HepG2 (cell line): Measurements from ENCODE around the gene PLLP. TPM values are rescaled to one million over a fixed set of nuclear protein-coding genes. Genes with fewer than 3 reads are reported as not detected.

Experiments
- CENPT ChIP-seq: sonication (generic); formaldehyde crosslinking; IDR thresholded peaks from 2 replicates; pipeline ENCODE4 v1.8.0; 2022; ENCODE audit warnings: low read depth, mild to moderate bottlenecking, moderate library complexity, missing genetic modification reagents
- FIP1L1 ChIP-seq: fragments of 200-400 bp; formaldehyde crosslinking; IDR thresholded peaks from 2 replicates; pipeline ENCODE4 v1.6.1; 2018; ENCODE audit warnings: low read depth, mild to moderate bottlenecking, low read length, moderate library complexity, borderline replicate concordance; ENCODE audit not compliant: insufficient read depth
- FOXK1 ChIP-seq: sonication (generic); formaldehyde crosslinking; IDR thresholded peaks from 2 replicates; pipeline ENCODE4 v1.4.0; 2020; ENCODE audit warnings: low read depth, missing genetic modification reagents, borderline replicate concordance
- FOXK2 ChIP-seq: fragments of 450-650 bp; IDR thresholded peaks from 2 replicates; pipeline ENCODE4 v1.6.1; 2016
- HNRNPL ChIP-seq: fragments of 200-400 bp; formaldehyde crosslinking; IDR thresholded peaks from 2 replicates; pipeline ENCODE4 v1.6.1; 2017; ENCODE audit warnings: mild to moderate bottlenecking, low read depth, low read length
- KDM1A ChIP-seq: IDR thresholded peaks from 2 replicates; pipeline ENCODE4 v1.6.1; 2016; ENCODE audit warnings: missing compliant biosample characterization
- KLF16 ChIP-seq, 2 experiments: sonication (generic) in 1 of 2; formaldehyde crosslinking in 1 of 2; IDR thresholded peaks; 2 replicates each; pipeline versions ENCODE4 v1.6.1 to v1.8.0; 2016 to 2023; ENCODE audit warnings: missing genetic modification reagents in 2 of 2, missing compliant biosample characterization in 1 of 2
- KLF9 ChIP-seq: IDR thresholded peaks from 2 replicates; pipeline ENCODE4 v1.6.1; 2016; ENCODE audit warnings: low read depth
- MAF1 ChIP-seq: sonication (generic); formaldehyde crosslinking; IDR thresholded peaks from 2 replicates; pipeline ENCODE4 v1.5.0; 2020; ENCODE audit warnings: missing genetic modification reagents, borderline replicate concordance
- MTF1 ChIP-seq: sonication (generic); formaldehyde crosslinking; IDR thresholded peaks from 2 replicates; pipeline ENCODE4 v1.5.0; 2020; ENCODE audit warnings: missing genetic modification reagents
- NBN ChIP-seq: fragments of 450-650 bp; conservative IDR thresholded peaks from 2 replicates; pipeline ENCODE4 v1.6.1; 2017
- NR1H2 ChIP-seq: sonication (generic); formaldehyde crosslinking; IDR thresholded peaks from 2 replicates; pipeline ENCODE4 v1.8.1; 2022; ENCODE audit warnings: low read depth, missing genetic modification reagents, borderline replicate concordance
- PHF20 ChIP-seq: sonication (generic); formaldehyde crosslinking; IDR thresholded peaks from 2 replicates; pipeline ENCODE4 v1.5.0; 2020; ENCODE audit warnings: mild to moderate bottlenecking, missing genetic modification reagents
- SMARCC2 ChIP-seq: fragments of 450-650 bp; IDR thresholded peaks from 2 replicates; pipeline ENCODE4 v1.6.1; 2017; ENCODE audit warnings: antibody characterized with exemption, mild to moderate bottlenecking
- TFDP2 ChIP-seq: sonication (generic); formaldehyde crosslinking; IDR thresholded peaks from 2 replicates; pipeline ENCODE4 v1.4.0; 2020; ENCODE audit warnings: missing genetic modification reagents
- WIZ ChIP-seq: sonication (generic); formaldehyde crosslinking; IDR thresholded peaks from 2 replicates; pipeline ENCODE4 v1.5.1; 2020; ENCODE audit warnings: mild to moderate bottlenecking, missing genetic modification reagents
- ZBTB3 ChIP-seq: sonication (generic); formaldehyde crosslinking; IDR thresholded peaks from 2 replicates; pipeline ENCODE4 v1.4.0; 2020; ENCODE audit warnings: low read depth, mild to moderate bottlenecking, moderate library complexity, missing genetic modification reagents, borderline replicate concordance
- ZFAT ChIP-seq: sonication (generic); formaldehyde crosslinking; conservative IDR thresholded peaks from 2 replicates; pipeline ENCODE4 v1.8.1; 2023; ENCODE audit warnings: missing genetic modification reagents, inconsistent platforms
- ZMYM2 ChIP-seq: sonication (generic); formaldehyde crosslinking; IDR thresholded peaks from 2 replicates; pipeline ENCODE4 v1.8.0; 2022; ENCODE audit warnings: mild to moderate bottlenecking, missing genetic modification reagents
- ZNF225 ChIP-seq: sonication (generic); formaldehyde crosslinking; IDR thresholded peaks from 2 replicates; pipeline ENCODE4 v1.4.0; 2020; ENCODE audit warnings: mild to moderate bottlenecking, missing genetic modification reagents
- ZNF232 ChIP-seq: sonication (generic); formaldehyde crosslinking; IDR thresholded peaks from 2 replicates; pipeline ENCODE4 v1.4.0; 2020; ENCODE audit warnings: missing genetic modification reagents, borderline replicate concordance
- ZNF335 ChIP-seq: sonication (generic); formaldehyde crosslinking; IDR thresholded peaks from 2 replicates; pipeline ENCODE4 v1.4.0; 2020; ENCODE audit warnings: missing genetic modification reagents
- ZNF34 ChIP-seq: sonication (generic); formaldehyde crosslinking; IDR thresholded peaks from 2 replicates; pipeline ENCODE4 v1.4.0; 2020; ENCODE audit warnings: mild to moderate bottlenecking, missing genetic modification reagents, borderline replicate concordance
- ZNF44 ChIP-seq: sonication (generic); formaldehyde crosslinking; IDR thresholded peaks from 2 replicates; pipeline ENCODE4 v1.5.1; 2020; ENCODE audit warnings: mild to moderate bottlenecking, missing genetic modification reagents
- ZNF512 ChIP-seq: sonication (generic); formaldehyde crosslinking; IDR thresholded peaks from 2 replicates; pipeline ENCODE4 v1.4.0; 2020; ENCODE audit warnings: mild to moderate bottlenecking, missing genetic modification reagents
- polyA plus RNA-seq, 8 experiments: library from polyadenylated mRNA; depleted of rRNA in 3 of 8; stranded (reverse) in 7 of 8; unstranded in 1 of 8; fragments of >200 nt; fragmentation: Illumina TruSeq in 4 of 8; extraction: Trizol in 4 of 8; gene quantifications; 2 replicates each; pipeline versions ENCODE4 v1.2.1 to v1.2.3, GENCODE V29; 2011 to 2016; ENCODE audit warnings: low read depth in 4 of 8, missing spikeins in 1 of 8, mixed read lengths in 1 of 8; ENCODE audit not compliant: insufficient read depth in 1 of 8
- total RNA-seq, 5 experiments: library from RNA; depleted of rRNA; stranded (reverse); fragments of >200 nt; fragmentation: Illumina TruSeq; extraction: Trizol; gene quantifications; 2 replicates each; pipeline ENCODE4 v1.2.3, GENCODE V29; 2016; ENCODE audit warnings: low read depth in 1 of 5
- TF ChIP-seq, protein P1 (sequence below): sonication (generic); formaldehyde crosslinking; IDR thresholded peaks from 2 replicates; pipeline ENCODE4 v1.4.0; 2020; ENCODE audit warnings: missing genetic modification reagents, borderline replicate concordance

The PLLP gene
- total and polyA plus RNA-seq, 2 of the 13 experiments (the other 11 are each of a cell fraction or from before 2014, with no cell fraction given), result 60.6 to 127 TPM

DNA sequence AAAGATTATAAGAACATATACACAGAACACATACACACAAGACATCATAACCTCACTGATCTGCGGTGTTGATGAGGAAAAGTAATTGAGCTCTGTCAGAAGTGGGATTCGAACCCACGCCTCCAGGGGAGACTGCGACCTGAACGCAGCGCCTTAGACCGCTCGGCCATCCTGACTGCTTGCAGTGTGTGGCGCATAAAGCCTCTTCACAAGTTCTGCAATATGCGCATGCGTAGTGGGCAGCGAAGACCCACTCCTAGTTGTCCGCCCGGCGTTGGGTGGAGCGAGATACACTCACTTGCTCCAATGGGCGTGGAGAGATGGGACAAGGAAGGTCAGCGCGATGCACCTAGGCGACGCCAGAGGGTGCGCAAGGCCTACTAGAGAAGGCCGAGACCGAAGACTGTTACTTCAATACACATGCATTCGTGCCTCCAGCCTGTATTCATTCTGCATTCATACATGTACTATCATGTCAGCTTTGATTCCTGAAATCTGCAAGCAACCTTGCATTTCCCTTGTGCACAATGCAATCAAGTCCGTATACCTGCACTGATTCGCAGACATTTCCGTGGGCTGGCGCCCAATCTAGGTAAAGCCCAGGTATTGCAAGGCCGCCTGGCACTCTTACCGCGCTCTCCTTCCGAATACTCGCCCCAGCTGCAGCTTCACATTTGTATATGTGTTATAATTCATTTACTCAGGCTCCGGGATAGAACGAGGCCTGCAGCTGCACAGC lies 16.1 kb upstream of the PLLP start (continued):
- no peak; the same call in 1 of the 2 replicates for TF ChIP-seq NR1H2 (CRISPR knock-in tag)
- TF ChIP-seq KLF16 (CRISPR knock-in tag; IDR thresholded peaks at IDR 0.05), result peak in 1 of 2 experiments; percentile 93; a peak in 2 of 4 replicates
- TF ChIP-seq CENPT, result no peak; the same call in 1 of the 2 replicates
- peak; percentile 40; the same call in 1 of the 2 replicates for TF ChIP-seq ZBTB3
- no peak for TF ChIP-seq HNRNPL
- peak; percentile 61; the same call in 1 of the 2 replicates for TF ChIP-seq PHF20
- TF ChIP-seq, protein P1, sequence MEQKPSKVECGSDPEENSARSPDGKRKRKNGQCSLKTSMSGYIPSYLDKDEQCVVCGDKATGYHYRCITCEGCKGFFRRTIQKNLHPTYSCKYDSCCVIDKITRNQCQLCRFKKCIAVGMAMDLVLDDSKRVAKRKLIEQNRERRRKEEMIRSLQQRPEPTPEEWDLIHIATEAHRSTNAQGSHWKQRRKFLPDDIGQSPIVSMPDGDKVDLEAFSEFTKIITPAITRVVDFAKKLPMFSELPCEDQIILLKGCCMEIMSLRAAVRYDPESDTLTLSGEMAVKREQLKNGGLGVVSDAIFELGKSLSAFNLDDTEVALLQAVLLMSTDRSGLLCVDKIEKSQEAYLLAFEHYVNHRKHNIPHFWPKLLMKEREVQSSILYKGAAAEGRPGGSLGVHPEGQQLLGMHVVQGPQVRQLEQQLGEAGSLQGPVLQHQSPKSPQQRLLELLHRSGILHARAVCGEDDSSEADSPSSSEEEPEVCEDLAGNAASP (CRISPR knock-in tag), result peak; percentile 81
- no peak for TF ChIP-seq ZFAT (CRISPR knock-in tag)
- peak; percentile 100 for TF ChIP-seq MAF1 (CRISPR knock-in tag)
- TF ChIP-seq SMARCC2, result no peak
- TF ChIP-seq ZNF335 (CRISPR knock-in tag), result peak; percentile 93
- no peak; the same call in 1 of the 2 replicates for TF ChIP-seq ZNF34 (CRISPR knock-in tag)
- peak; percentile 40 for TF ChIP-seq KDM1A (CRISPR knock-in tag)
- no peak for TF ChIP-seq FIP1L1
- TF ChIP-seq ZNF225 (CRISPR knock-in tag), result peak; percentile 88
- peak; percentile 75 for TF ChIP-seq FOXK2
- no peak for TF ChIP-seq NBN
- peak; percentile 75; the same call in 1 of the 2 replicates for TF ChIP-seq FOXK1 (CRISPR knock-in tag)
- TF ChIP-seq ZNF512 (CRISPR knock-in tag), result no peak
- TF ChIP-seq MTF1 (CRISPR knock-in tag), result no peak
- TF ChIP-seq ZNF232 (CRISPR knock-in tag), result peak; percentile 18; the same call in 1 of the 2 replicates
- peak; percentile 63; the same call in 1 of the 2 replicates for TF ChIP-seq KLF9
- TF ChIP-seq ZMYM2 (CRISPR knock-in tag), result no peak
- TF ChIP-seq TFDP2 (CRISPR knock-in tag), result peak; percentile 53; the same call in 1 of the 2 replicates
- no peak; the same call in 1 of the 2 replicates for TF ChIP-seq WIZ
- peak; percentile 97 for TF ChIP-seq ZNF44 (CRISPR knock-in tag)
